GM20431 (cell line): Measurements from ENCODE around the gene NADK.
"Not testable (repeated sequence)": the region's sequence is repeated elsewhere in the genome, so short reads cannot be mapped to it uniquely, and the experiment has no call there.

ENCODE experiments used
- in situ Hi-C: fragments of 300-500 bp; cut with MseI, MboI; formaldehyde crosslinking; loops from one replicate; pipeline ENCODE4 v1.15.0; 2020; ENCODE audit warnings: low sequenced_read_pairs; ENCODE audit not compliant: unreplicated experiment

Gene NADK

GRCh38 chr1:1724035-1724864 lies 54.0 kb downstream of the NADK start, which contains the start of gene CDK11A:
Gene CDK11A, minus strand, starts transcription at chr1:1724357. Its CDS starts 1,539 bp downstream, at chr1:1722818.
- in situ Hi-C loops, result not testable (repeated sequence)

- in situ Hi-C loops, result no loop called here
These were observed 57.1 kb downstream of the NADK start for GRCh38 chr1:1721201-1721600.

GRCh38 chr1:1715109-1715883 lies 63.0 kb downstream of the NADK start:
- in situ Hi-C loops, result not testable (repeated sequence)

- in situ Hi-C loops, result not testable (repeated sequence)
These were observed 70.4 kb downstream of the NADK start for GRCh38 chr1:1707897-1708296.

- in situ Hi-C loops, result not testable (repeated sequence)
These were observed 71.0 kb downstream of the NADK start for GRCh38 chr1:1707241-1707640.

DNA sequence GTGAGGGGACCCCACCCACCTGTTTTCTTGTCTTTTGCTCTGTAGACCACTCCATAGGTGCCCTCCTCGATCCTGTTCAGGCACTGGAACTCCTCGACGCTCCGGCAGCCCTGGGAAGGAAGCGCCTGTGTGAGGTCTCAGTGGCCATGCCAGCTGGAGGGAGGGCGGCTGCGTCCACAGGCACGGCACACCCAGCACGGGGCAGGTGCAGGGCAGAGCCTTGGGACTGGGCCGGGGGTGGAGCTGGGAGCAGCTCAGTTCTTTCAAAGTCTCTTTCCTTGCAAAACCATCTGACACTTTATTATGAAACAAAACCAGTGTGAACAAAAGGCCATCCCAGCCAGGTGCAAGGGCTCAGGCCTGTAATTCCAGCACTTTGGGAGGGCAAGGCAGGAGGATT lies 72.6 kb downstream of the NADK start:
- in situ Hi-C loops, result not testable (repeated sequence)

DNA sequence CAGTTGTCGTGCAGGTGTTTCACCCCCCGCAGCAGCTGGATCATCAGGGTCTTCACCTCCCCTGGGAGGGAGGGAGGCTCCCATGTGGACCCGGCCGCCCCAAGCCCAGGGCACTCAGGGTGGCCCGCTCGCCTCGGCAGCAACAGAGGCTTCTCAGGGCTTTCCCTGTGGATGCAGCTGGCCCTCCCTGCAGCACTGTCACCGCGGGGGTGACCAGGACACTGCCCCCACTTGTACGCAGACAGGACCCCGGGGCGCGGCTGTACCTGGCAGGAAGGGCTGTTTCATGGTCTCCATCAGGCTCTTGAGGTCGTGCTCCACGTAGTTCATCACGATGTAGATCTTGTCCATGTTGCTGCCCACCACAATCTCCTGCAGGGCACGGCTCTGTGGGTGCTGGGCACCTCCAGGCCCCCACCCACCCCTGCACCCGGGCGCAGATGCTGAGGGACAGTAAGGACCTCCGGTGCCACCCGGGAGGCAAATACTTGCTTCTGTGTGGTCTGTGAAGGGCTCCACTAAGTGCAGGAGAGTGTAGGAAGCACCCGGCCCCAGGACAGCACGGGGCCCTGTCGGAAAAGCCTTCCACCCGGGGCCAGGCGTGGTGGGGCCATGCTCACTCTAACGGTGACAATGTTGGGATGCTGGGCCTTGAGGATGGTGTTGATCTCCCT lies 73.8 kb downstream of the NADK start:
- in situ Hi-C loops, result not testable (repeated sequence)

DNA sequence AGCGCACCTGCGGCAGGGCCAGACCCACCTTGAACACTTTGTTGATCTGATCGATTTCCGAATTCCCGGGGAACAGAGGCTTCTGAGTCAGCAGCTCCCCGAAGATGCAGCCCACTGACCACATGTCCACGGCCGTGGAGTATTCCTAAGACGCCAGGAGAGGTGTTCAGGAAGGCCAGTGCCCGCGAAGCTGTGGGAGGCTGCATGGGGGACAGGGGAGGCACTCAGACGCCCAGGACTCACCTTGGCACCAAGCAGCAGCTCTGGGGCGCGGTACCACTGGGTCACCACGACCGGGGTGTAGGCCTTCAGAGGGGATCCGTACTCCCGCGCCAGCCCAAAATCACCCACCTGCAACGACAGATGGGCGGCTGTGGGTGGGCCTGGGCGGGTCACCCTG lies 74.5 kb downstream of the NADK start:
- in situ Hi-C loops, result no loop called here

GRCh38 chr1:1702506-1702905 lies 75.8 kb downstream of the NADK start:
- in situ Hi-C loops, result not testable (repeated sequence)
